SHP77 treated with DMSO at 0.1 percent for 48 hours (cell line): Measurements from ENCODE around the gene KIAA1143.

Source experiments
- DNase-seq: peaks from one replicate; lab custom pipeline; 2025; lab: John Stamatoyannopoulos, UW

The KIAA1143 gene

DNA sequence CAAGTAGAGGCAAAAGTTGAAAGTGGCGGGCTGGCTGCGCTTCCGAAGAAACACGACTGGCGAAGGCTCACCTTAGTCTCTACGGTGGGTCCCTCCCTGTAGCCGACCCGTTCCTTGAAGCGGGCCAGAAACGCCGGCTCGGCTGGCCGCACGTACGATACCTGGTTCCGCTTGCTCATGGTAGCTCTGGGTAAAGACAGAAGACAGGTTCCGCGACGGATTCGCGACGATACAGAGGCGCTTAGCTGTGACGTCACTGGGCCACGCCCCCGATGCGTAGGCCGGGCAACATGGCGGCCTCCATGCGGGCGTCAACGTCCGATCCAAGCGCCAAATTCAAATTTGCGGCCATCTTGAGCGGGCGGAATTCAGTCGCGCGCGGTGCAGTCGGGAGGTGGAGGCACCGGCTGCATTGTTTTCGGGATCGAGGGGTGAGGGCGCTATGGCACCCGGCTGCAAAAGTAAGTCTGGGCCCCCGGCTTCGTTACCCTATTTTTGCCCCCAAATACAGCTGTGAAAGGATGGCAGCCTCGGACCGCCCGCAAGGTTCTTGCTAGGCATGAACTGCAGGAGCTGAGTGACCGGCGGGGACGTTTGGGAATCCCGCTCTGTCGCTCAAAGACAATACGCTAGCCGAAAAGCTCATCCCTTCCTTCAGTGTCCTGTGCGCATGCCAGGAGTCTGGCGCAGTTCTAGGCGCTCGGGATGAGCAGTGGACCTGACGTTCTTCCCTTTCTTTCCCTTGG lies at the start of gene KIAA1143, which contains the start of gene KIF15:
TSS of gene KIAA1143 (minus strand) at position 196 of the 746 bp plus-strand sequence. CDS start at position 179, 17 bp downstream.
TSS of gene KIF15 (plus strand) at position 371 of the 746 bp plus-strand sequence. CDS start at position 443, 72 bp downstream.
- peak; percentile 86 for DNase-seq

DNA sequence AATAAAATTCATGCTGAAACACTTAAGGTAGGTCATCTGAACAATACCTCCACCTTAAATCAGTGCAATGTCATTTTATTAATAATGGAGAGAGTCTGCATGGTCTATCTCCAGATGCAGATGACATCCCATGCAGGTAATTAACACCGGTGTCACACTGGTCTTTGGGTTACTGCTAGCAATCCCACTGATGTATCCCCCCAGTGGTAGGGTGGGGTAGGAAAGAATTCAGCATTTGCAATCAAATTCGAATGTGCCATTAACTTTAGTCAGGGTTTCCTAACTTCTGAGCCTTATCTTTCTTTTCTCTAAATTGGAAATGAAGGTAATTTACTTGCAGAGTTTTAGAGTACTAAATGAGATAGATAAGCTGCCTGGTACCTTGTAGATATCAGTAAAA lies 44.5 kb upstream of the KIAA1143 start:
- DNase-seq = no peak

DNA sequence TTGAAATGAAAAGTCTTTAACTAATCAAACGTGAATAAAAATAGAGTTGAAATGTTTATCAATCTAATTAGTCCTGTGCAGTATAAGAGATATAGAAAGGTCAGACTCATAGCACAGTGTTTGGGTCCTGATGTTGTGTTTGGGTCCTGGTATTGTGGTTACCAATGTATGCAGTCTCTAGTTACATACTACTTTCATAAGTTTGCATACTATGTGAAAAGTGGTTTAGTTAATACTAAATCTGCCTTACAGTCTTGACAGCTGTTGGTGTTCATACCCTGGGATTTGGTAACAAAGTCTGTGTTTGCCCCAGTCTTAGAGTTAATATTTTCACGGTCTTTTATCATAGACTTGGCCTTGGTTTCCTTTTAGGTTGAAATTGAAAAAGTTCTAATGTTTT lies 41.9 kb upstream of the KIAA1143 start:
- no peak for DNase-seq

GRCh38 chr3:44802011-44802410 lies 40.6 kb upstream of the KIAA1143 start:
- DNase-seq = no peak

DNA sequence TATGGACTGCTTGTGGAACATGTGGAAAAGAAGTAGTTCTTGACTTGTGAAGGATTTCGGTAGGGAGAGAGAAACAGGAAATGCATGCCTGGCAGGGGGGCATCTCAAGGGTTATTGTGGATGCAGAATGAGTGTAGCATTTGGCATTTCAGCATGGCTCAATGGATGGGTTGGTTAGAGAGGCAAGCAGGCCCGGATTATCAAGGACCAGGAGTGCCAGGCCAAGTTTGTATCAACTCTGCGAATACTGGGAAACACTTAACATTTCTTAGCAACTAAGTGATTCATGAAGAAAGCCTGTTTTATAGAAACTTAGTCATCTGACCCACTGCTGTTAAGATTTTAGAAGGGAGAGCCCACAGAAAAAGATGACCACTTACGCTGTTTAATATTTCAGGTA lies 33.8 kb upstream of the KIAA1143 start:
- no peak for DNase-seq

DNA sequence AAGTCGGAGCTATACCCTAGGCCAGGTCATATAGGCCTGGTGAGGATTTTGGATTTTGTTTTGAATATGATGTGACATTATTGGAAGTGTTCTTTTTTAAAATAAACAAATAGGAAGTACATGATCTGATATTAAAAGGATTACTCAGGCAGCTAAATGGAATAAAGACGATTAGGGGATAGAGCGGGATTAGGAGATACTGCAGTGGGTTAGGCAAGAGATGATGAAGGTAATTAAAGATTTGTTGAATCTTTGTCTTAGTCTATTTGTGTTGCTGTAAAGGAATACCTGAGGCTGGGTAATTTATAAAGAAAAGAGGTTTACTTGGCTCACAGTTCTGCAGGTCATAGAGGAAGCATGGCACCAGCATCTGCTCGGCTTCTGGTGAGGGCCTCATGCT lies 21.5 kb upstream of the KIAA1143 start:
- no peak for DNase-seq

DNA sequence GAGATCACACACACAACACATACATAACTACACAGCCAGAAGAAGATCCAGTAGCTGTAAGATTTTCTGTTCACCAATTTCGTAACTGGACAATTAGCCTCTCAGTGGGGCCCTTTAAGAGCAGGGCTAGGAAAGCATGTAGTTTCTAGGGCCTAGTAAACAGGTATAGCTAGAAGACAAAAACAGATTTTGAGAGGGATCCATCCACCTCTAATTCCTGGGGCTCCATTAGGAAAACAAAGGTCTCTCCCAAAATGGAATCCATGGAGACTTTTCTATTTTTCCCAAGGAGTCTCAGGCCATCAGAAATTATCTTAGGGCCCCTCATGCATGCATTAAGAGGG lies 10.7 kb upstream of the KIAA1143 start:
- DNase-seq = no peak

DNA sequence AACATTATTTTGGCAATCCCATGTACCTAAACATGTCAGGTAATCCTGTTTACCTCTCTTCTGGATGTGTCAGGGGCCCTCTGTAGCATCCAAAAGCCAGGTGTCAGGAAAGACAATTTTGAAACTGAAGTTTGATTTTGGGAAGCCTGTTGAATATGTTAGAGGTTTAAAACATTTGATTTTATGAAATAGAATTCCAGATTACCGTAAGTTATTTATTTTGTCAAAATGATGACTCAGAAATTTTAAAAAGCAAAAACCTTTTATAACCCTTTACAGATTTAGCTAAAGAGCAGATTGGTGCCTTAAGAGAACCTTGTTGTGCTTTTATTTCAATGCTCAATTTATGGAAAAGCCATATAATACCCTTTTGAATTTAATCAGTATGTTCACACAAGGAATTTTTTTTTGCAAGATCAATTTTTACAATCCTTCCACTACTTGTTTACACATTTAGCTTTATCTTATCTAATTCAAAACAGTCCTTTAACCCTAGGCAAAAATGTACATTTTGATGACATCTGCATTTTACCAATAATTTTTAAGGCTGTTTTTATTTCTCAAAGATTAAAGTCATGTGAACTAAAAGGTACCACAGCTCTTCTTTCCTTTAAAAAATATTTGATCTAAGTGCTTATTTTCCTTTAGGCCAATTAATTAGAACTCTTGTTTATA lies 10.1 kb upstream of the KIAA1143 start:
- DNase-seq = no peak

DNA sequence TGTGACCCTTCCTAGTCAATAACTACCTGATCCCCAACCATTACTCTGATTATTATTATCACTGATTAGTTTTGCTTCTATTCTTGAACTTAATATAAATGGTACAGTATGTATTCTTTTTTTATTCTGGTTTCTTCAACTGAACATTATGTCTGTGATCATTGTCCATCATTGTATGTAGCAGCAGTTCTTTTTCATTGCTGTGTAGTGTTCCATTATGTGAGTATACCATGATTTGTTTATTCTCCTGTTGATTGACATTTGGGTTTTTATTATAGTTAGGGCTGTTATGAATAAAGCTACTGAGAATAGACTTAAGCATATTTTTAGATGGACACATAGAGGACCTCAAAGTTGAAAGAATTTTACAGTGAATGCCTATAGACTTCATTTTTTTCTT lies 2.8 kb upstream of the KIAA1143 start:
- DNase-seq = no peak

GRCh38 chr3:44762690-44763089 lies 1.3 kb upstream of the KIAA1143 start:
- DNase-seq = no peak

GRCh38 chr3:44762170-44762677 lies 805 bp upstream of the KIAA1143 start:
- no peak for DNase-seq

DNA sequence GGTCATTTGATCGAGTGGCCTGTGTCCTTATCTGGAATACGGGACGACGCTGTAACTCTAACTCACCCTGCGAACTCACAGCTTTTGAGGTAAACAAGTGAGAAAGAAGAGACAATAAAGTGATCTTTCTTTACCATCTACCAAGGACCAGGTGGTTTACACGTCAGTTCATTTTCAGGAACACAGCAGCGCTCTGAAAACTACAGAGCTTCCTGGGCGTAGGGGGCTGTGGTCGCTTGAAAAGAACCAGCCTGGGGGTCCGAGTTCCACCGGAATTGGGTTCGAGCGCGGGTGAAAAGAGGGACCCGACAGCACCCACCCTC lies 357 bp downstream of the KIAA1143 start:
- DNase-seq = no peak

DNA sequence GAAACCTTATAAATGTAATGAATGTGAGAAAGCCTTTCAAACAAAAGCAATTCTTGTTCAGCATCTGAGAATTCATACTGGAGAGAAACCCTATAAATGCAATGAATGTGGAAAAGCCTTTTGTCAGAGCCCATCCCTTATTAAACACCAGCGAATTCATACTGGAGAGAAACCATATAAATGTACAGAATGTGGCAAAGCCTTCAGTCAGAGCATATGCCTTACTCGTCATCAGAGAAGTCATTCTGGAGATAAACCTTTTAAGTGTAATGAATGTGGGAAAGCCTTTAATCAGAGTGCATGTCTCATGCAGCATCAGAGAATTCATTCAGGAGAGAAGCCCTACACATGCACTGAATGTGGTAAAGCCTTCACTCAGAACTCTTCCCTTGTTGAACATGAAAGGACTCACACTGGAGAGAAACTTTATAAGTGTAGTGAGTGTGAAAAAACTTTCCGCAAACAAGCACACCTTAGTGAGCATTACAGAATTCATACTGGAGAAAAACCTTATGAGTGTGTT lies 26.7 kb downstream of the KIAA1143 start:
- DNase-seq = no peak

DNA sequence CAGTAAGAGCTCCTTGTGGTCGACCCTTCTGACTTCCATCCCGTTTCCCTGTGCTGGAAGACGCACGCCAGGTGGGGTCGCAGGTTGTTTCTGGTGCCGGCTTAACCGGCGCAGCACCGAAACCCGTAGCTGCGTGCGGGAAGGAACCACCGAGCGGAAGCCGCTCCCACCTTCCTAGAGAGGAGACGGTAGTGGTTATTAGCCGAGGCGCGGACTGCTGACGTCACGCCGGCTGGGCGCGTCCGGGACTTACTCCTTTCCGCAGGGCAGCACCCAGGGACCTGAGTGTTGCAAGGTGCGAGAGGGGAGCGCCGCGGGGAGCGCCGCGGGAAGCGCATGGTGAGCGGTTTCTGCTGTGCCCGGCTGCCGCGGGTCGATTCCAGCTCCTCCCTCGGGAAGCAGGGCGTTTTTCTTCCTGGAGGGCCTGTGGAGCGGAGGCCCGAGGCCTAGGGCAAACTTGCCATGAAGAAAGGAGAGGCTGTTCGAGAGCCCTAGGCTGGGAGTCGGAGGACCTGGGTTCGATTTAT lies 32.0 kb downstream of the KIAA1143 start, which contains the start of gene ZNF501:
TSS of gene ZNF501 (plus strand) at position 252 of the 527 bp plus-strand sequence. CDS start 4,787 bp downstream, outside the sequence.
- DNase-seq = peak; percentile 14

DNA sequence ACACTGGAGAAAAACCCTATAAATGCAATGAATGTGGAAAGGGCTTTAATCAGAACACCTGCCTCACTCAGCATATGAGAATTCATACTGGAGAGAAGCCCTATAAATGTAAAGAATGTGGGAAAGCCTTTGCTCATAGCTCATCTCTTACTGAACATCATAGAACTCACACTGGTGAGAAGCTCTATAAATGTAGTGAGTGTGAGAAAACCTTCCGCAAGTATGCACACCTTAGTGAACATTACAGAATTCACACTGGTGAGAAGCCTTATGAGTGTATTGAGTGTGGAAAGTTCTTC lies 39.4 kb downstream of the KIAA1143 start:
- DNase-seq = no peak

DNA sequence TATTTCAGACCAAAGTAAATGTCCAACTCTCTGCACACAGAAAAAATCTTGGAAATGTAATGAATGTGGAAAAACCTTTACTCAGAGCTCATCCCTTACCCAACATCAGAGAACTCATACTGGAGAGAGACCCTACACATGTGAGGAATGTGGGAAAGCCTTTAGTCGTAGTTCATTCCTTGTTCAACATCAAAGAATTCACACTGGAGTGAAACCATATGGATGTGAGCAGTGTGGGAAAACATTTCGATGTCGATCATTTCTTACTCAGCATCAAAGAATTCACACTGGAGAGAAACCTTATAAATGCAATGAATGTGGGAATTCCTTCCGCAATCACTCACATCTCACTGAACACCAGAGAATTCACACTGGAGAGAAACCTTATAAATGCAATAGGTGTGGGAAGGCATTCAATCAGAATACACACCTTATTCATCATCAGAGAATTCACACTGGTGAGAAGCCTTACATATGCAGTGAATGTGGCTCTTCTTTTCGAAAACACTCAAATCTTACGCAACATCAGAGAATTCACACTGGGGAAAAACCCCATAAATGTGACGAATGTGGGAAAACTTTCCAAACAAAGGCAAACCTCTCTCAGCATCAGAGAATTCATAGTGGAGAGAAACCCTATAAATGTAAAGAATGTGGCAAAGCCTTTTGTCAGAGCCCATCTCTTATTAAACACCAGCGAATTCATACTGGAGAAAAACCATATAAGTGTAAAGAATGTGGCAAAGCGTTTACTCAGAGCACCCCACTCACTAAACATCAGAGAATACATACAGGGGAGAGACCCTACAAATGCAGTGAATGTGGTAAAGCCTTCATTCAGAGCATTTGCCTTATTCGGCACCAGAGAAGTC lies 40.0 kb downstream of the KIAA1143 start:
- no peak for DNase-seq

GRCh38 chr3:44712455-44713075 lies 48.9 kb downstream of the KIAA1143 start, which contains the start of gene ZNF502:
TSS of gene ZNF502 (plus strand) at chr3:44712660. CDS start at chr3:44720262, 7,602 bp downstream.
- DNase-seq = peak; percentile 49
